K562 (cell line): Measurements from ENCODE around the gene YBX3. TPM values are rescaled to one million over a fixed set of nuclear protein-coding genes. Genes with fewer than 3 reads are reported as not detected.

Experiments used
- HNRNPLL ChIP-seq: fragments of 200-400 bp; formaldehyde crosslinking; IDR thresholded peaks from 2 replicates; pipeline ENCODE4 v1.6.1; 2017; ENCODE audit warnings: low read length, low read depth, mild to moderate bottlenecking; ENCODE audit not compliant: poor library complexity, severe bottlenecking
- polyA plus RNA-seq, 8 experiments: library from polyadenylated mRNA; depleted of rRNA in 4 of 8; stranded (reverse) in 5 of 8; unstranded in 3 of 8; fragments of >200 nt; fragmentation: Nextera tagmentation in 2 of 8; fragmentation: Illumina TruSeq in 1 of 8; extraction: Ambion mirVana in 2 of 8; extraction: Trizol in 1 of 8; gene quantifications; 2 replicates each; pipeline versions ENCODE4 v1.2.1 to v1.2.3, GENCODE V29; 2011 to 2014; ENCODE audit warnings: inconsistent platforms in 1 of 8, missing spikeins in 1 of 8
- total RNA-seq, 7 experiments: library from RNA; depleted of rRNA in 6 of 7; stranded (reverse); fragments of >200 nt in 6 of 7; fragmentation: Illumina TruSeq in 2 of 7; extraction: Trizol in 2 of 7; gene quantifications; 2 replicates each; pipeline versions ENCODE4 v1.2.1 to v1.2.3, GENCODE V29; 2011 to 2021; ENCODE audit warnings: low replicate concordance in 1 of 7
- TF ChIP-seq, protein P1 (sequence below): fragments of 450-650 bp; IDR thresholded peaks from 2 replicates; pipeline ENCODE4 v1.6.1; 2016; ENCODE audit warnings: mild to moderate bottlenecking, moderate library complexity

Gene YBX3
- total and polyA plus RNA-seq, 9 of the 15 experiments (the other 6 are each of a cell fraction or from before 2014, with no cell fraction given), result 47.0 to 239 (median 81.5) TPM

DNA sequence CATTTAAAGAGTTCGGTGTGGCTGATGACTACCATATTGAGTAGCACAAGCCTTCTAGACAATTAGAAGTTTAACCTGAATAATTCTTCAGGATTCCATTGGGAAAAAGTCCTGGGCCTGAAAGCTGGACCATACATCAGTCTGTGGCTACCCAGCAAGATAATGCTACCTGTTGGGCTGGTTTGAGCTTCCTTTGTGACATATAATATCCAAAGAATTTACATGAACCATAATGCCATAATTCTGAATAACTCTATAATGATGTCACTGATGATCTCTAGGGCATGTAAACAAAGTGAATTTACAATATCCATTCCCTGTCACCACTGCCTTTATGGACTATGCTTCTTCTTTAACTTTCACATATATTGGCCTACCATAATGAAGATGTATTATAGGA is 3.8 kb upstream of the YBX3 start (continued):
- TF ChIP-seq, protein P1, sequence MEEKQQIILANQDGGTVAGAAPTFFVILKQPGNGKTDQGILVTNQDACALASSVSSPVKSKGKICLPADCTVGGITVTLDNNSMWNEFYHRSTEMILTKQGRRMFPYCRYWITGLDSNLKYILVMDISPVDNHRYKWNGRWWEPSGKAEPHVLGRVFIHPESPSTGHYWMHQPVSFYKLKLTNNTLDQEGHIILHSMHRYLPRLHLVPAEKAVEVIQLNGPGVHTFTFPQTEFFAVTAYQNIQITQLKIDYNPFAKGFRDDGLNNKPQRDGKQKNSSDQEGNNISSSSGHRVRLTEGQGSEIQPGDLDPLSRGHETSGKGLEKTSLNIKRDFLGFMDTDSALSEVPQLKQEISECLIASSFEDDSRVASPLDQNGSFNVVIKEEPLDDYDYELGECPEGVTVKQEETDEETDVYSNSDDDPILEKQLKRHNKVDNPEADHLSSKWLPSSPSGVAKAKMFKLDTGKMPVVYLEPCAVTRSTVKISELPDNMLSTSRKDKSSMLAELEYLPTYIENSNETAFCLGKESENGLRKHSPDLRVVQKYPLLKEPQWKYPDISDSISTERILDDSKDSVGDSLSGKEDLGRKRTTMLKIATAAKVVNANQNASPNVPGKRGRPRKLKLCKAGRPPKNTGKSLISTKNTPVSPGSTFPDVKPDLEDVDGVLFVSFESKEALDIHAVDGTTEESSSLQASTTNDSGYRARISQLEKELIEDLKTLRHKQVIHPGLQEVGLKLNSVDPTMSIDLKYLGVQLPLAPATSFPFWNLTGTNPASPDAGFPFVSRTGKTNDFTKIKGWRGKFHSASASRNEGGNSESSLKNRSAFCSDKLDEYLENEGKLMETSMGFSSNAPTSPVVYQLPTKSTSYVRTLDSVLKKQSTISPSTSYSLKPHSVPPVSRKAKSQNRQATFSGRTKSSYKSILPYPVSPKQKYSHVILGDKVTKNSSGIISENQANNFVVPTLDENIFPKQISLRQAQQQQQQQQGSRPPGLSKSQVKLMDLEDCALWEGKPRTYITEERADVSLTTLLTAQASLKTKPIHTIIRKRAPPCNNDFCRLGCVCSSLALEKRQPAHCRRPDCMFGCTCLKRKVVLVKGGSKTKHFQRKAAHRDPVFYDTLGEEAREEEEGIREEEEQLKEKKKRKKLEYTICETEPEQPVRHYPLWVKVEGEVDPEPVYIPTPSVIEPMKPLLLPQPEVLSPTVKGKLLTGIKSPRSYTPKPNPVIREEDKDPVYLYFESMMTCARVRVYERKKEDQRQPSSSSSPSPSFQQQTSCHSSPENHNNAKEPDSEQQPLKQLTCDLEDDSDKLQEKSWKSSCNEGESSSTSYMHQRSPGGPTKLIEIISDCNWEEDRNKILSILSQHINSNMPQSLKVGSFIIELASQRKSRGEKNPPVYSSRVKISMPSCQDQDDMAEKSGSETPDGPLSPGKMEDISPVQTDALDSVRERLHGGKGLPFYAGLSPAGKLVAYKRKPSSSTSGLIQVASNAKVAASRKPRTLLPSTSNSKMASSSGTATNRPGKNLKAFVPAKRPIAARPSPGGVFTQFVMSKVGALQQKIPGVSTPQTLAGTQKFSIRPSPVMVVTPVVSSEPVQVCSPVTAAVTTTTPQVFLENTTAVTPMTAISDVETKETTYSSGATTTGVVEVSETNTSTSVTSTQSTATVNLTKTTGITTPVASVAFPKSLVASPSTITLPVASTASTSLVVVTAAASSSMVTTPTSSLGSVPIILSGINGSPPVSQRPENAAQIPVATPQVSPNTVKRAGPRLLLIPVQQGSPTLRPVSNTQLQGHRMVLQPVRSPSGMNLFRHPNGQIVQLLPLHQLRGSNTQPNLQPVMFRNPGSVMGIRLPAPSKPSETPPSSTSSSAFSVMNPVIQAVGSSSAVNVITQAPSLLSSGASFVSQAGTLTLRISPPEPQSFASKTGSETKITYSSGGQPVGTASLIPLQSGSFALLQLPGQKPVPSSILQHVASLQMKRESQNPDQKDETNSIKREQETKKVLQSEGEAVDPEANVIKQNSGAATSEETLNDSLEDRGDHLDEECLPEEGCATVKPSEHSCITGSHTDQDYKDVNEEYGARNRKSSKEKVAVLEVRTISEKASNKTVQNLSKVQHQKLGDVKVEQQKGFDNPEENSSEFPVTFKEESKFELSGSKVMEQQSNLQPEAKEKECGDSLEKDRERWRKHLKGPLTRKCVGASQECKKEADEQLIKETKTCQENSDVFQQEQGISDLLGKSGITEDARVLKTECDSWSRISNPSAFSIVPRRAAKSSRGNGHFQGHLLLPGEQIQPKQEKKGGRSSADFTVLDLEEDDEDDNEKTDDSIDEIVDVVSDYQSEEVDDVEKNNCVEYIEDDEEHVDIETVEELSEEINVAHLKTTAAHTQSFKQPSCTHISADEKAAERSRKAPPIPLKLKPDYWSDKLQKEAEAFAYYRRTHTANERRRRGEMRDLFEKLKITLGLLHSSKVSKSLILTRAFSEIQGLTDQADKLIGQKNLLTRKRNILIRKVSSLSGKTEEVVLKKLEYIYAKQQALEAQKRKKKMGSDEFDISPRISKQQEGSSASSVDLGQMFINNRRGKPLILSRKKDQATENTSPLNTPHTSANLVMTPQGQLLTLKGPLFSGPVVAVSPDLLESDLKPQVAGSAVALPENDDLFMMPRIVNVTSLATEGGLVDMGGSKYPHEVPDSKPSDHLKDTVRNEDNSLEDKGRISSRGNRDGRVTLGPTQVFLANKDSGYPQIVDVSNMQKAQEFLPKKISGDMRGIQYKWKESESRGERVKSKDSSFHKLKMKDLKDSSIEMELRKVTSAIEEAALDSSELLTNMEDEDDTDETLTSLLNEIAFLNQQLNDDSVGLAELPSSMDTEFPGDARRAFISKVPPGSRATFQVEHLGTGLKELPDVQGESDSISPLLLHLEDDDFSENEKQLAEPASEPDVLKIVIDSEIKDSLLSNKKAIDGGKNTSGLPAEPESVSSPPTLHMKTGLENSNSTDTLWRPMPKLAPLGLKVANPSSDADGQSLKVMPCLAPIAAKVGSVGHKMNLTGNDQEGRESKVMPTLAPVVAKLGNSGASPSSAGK, result no peak
- no peak for TF ChIP-seq HNRNPLL
